Effector memory CD4-positive, alpha-beta T cell (primary cell): ENCODE measurements around the gene MYO5B.

Experiments
- DNase-seq, 3 donors: peaks; one replicate each; pipeline ENCODE4 v3.0.0-alpha.2; 2020
- H3K27ac ChIP-seq: 2 replicates; pipeline ENCODE4 v1.7.0; 2013; ENCODE audit warnings: mild to moderate bottlenecking, low read length, moderate library complexity; ENCODE audit not compliant: insufficient read depth, poor library complexity, severe bottlenecking
- H3K27me3 ChIP-seq: replicated peaks from 2 replicates; pipeline ENCODE4 v1.7.0; 2013; ENCODE audit warnings: mild to moderate bottlenecking, low read length; ENCODE audit not compliant: insufficient read depth, control insufficient read depth, poor library complexity, severe bottlenecking
- H3K36me3 ChIP-seq: 2 replicates; pipeline ENCODE4 v1.7.0; 2013; ENCODE audit warnings: mild to moderate bottlenecking, low read length, moderate library complexity; ENCODE audit not compliant: control insufficient read depth, insufficient read depth
- H3K4me1 ChIP-seq: 2 replicates; pipeline ENCODE4 v1.7.0; 2013; ENCODE audit warnings: low read length, mild to moderate bottlenecking; ENCODE audit not compliant: control insufficient read depth, insufficient read depth, poor library complexity, severe bottlenecking
- H3K4me3 ChIP-seq: 2 replicates; pipeline ENCODE4 v1.7.0; 2013; ENCODE audit warnings: low read length, low read depth, mild to moderate bottlenecking; ENCODE audit not compliant: insufficient read depth, poor library complexity, severe bottlenecking
- H3K9me3 ChIP-seq: 2 replicates; pipeline ENCODE4 v1.7.0; 2013; ENCODE audit warnings: mild to moderate bottlenecking, low read length, moderate library complexity; ENCODE audit not compliant: control insufficient read depth

Gene MYO5B

GRCh38 chr18:50014606-50015005, 180.3 kb downstream of the MYO5B start:
- H3K4me3 ChIP-seq = no peak overlapping the region
- DNase-seq = no peak
- no peaks in the 10 kb centered on the region for H3K9me3 ChIP-seq
- H3K27me3 ChIP-seq = peaks cover 9% of the 10 kb centered on the region
- no peak overlapping the region for H3K27ac ChIP-seq
- H3K36me3 ChIP-seq = no peaks in the 10 kb centered on the region
- no peaks in the 10 kb centered on the region for H3K4me1 ChIP-seq

GRCh38 chr18:50013363-50014138, 181.4 kb downstream of the MYO5B start:
- Histone ChIP-seq H3K9me3 (no peaks in the 10 kb centered on the region), H3K27me3 (peaks cover 9% of the 10 kb centered on the region), H3K36me3 (no peaks in the 10 kb centered on the region), H3K27ac (no peak overlapping the region), H3K4me3 (no peak overlapping the region), H3K4me1 (no peaks in the 10 kb centered on the region)
- DNase-seq = no peak

GRCh38 chr18:50011813-50012435, 183.0 kb downstream of the MYO5B start:
- H3K4me3 ChIP-seq = no peak overlapping the region
- H3K27me3 ChIP-seq = peaks cover 3% of the 10 kb centered on the region
- H3K36me3 ChIP-seq = no peaks in the 10 kb centered on the region
- no peaks in the 10 kb centered on the region for H3K9me3 ChIP-seq
- no peak for DNase-seq
- H3K4me1 ChIP-seq = no peaks in the 10 kb centered on the region
- H3K27ac ChIP-seq = no peak overlapping the region

- H3K4me3 ChIP-seq = no peak overlapping the region
- DNase-seq = peak in 2 of 3 donors; percentile 5 to 20
- no peaks in the 10 kb centered on the region for H3K9me3 ChIP-seq
- no peaks in the 10 kb centered on the region for H3K36me3 ChIP-seq
- peaks cover 3% of the 10 kb centered on the region for H3K27me3 ChIP-seq
- no peak overlapping the region for H3K27ac ChIP-seq
- H3K4me1 ChIP-seq = no peaks in the 10 kb centered on the region
These were observed 185.1 kb downstream of the MYO5B start for GRCh38 chr18:50009773-50010335.

- Histone ChIP-seq H3K36me3 (no peaks in the 10 kb centered on the region), H3K4me3 (no peak overlapping the region), H3K9me3 (no peaks in the 10 kb centered on the region), H3K4me1 (no peaks in the 10 kb centered on the region), H3K27me3 (no peaks in the 10 kb centered on the region), H3K27ac (no peak overlapping the region)
- DNase-seq = no peak
These were observed 186.6 kb downstream of the MYO5B start for GRCh38 chr18:50008306-50008705.

- Histone ChIP-seq H3K4me3 (no peak overlapping the region), H3K27ac (no peak overlapping the region), H3K36me3 (no peaks in the 10 kb centered on the region), H3K9me3 (no peaks in the 10 kb centered on the region), H3K4me1 (no peaks in the 10 kb centered on the region), H3K27me3 (no peaks in the 10 kb centered on the region)
- no peak for DNase-seq
These were observed 188.4 kb downstream of the MYO5B start for GRCh38 chr18:50006470-50007046.

- Histone ChIP-seq H3K36me3 (no peaks in the 10 kb centered on the region), H3K27me3 (no peaks in the 10 kb centered on the region), H3K4me3 (no peak overlapping the region), H3K9me3 (no peaks in the 10 kb centered on the region), H3K4me1 (no peaks in the 10 kb centered on the region), H3K27ac (no peak overlapping the region)
- DNase-seq = no peak
These were observed 190.9 kb downstream of the MYO5B start for GRCh38 chr18:50004013-50004412.

GRCh38 chr18:50002781-50003180, 192.2 kb downstream of the MYO5B start:
- Histone ChIP-seq H3K4me1 (no peaks in the 10 kb centered on the region), H3K36me3 (no peaks in the 10 kb centered on the region), H3K27me3 (no peaks in the 10 kb centered on the region), H3K4me3 (no peak overlapping the region), H3K9me3 (no peaks in the 10 kb centered on the region), H3K27ac (no peak overlapping the region)
- DNase-seq = no peak

GRCh38 chr18:50000227-50000626, 194.7 kb downstream of the MYO5B start:
- H3K36me3 ChIP-seq = no peaks in the 10 kb centered on the region
- no peak overlapping the region for H3K4me3 ChIP-seq
- no peak overlapping the region for H3K27ac ChIP-seq
- DNase-seq = no peak
- H3K27me3 ChIP-seq = no peaks in the 10 kb centered on the region
- H3K4me1 ChIP-seq = no peaks in the 10 kb centered on the region
- H3K9me3 ChIP-seq = no peaks in the 10 kb centered on the region

- no peak for DNase-seq
- no peak overlapping the region for H3K4me3 ChIP-seq
- H3K27me3 ChIP-seq = no peaks in the 10 kb centered on the region
- no peak overlapping the region for H3K27ac ChIP-seq
- H3K4me1 ChIP-seq = no peaks in the 10 kb centered on the region
- no peaks in the 10 kb centered on the region for H3K36me3 ChIP-seq
- no peaks in the 10 kb centered on the region for H3K9me3 ChIP-seq
These were observed 195.8 kb downstream of the MYO5B start for GRCh38 chr18:49999128-49999527.
